K562 (cell line): Measurements from ENCODE around the gene IPP. TPM values are rescaled to one million over a fixed set of nuclear protein-coding genes. Genes with fewer than 3 reads are reported as not detected.

ENCODE experiments used
- AFF1 ChIP-seq, 2 experiments: fragments of 450-650 bp; IDR thresholded peaks; 2 replicates each; pipeline ENCODE4 v1.6.1; 2018; ENCODE audit warnings: mild to moderate bottlenecking in 2 of 2, low read depth in 1 of 2; ENCODE audit not compliant: partially characterized antibody in 2 of 2
- ARHGAP35 ChIP-seq: fragments of 450-650 bp; IDR thresholded peaks from 2 replicates; pipeline ENCODE4 v1.6.1; 2018; ENCODE audit not compliant: partially characterized antibody
- CXXC5 ChIP-seq: fragments of 250-450 bp; sonication (Bioruptor Pico); IDR thresholded peaks from 2 replicates; pipeline ENCODE4 v1.8.0; 2022; ENCODE audit warnings: inconsistent platforms, mild to moderate bottlenecking, moderate library complexity
- E4F1 ChIP-seq: fragments of 250-450 bp; sonication (Bioruptor Pico); IDR thresholded peaks from 2 replicates; pipeline ENCODE4 v1.5.0; 2021; ENCODE audit warnings: mild to moderate bottlenecking, borderline replicate concordance
- FOXK2 ChIP-seq, 2 experiments: fragments of 450-650 bp; IDR thresholded peaks in 1 of 2; conservative IDR thresholded peaks in 1 of 2; 2 replicates each; pipeline ENCODE4 v1.6.1; 2016; ENCODE audit warnings: low read depth in 2 of 2, mild to moderate bottlenecking in 1 of 2
- GTF2E2 ChIP-seq: fragments of 200-800 bp; sonication (Bioruptor generic); IDR thresholded peaks from 2 replicates; pipeline ENCODE4 v1.6.1; 2016; ENCODE audit warnings: missing genetic modification characterization, missing compliant biosample characterization
- HNRNPUL1 ChIP-seq: fragments of 200-400 bp; formaldehyde crosslinking; IDR thresholded peaks from 2 replicates; pipeline ENCODE4 v1.6.1; 2017; ENCODE audit warnings: low read length
- MAFF ChIP-seq: IDR thresholded peaks from 2 replicates; pipeline ENCODE4 v1.6.1; 2012; ENCODE audit warnings: low read length, improper control_type of control experiment
- MTA3 ChIP-seq: fragments of 450-650 bp; formaldehyde crosslinking; IDR thresholded peaks from 2 replicates; pipeline ENCODE4 v1.6.1; 2017; ENCODE audit warnings: mild to moderate bottlenecking, borderline replicate concordance
- NR2C1 ChIP-seq, 2 experiments: fragments of 450-650 bp; IDR thresholded peaks; 2 replicates each; pipeline ENCODE4 v1.6.1; 2017; ENCODE audit warnings: mild to moderate bottlenecking in 2 of 2, antibody characterized with exemption in 1 of 2, inconsistent platforms in 1 of 2, missing compliant biosample characterization in 1 of 2, missing genetic modification characterization in 1 of 2
- PKNOX1 ChIP-seq: fragments of 450-650 bp; IDR thresholded peaks from 2 replicates; pipeline ENCODE4 v1.6.1; 2016
- POLR2H ChIP-seq: IDR thresholded peaks from 2 replicates; pipeline ENCODE4 v1.6.1; 2016; ENCODE audit warnings: missing genetic modification characterization, low read depth, mild to moderate bottlenecking, control low read depth, missing compliant biosample characterization, moderate library complexity
- TAF1 ChIP-seq: IDR thresholded peaks from 2 replicates; pipeline ENCODE4 v1.6.1; 2011; ENCODE audit warnings: mild to moderate bottlenecking, low read length, moderate library complexity; ENCODE audit not compliant: insufficient read depth, control insufficient read depth, severe bottlenecking; ENCODE audit errors: extremely low read depth
- TAF9B ChIP-seq: fragments of 450-650 bp; IDR thresholded peaks from 2 replicates; pipeline ENCODE4 v1.6.1; 2018; ENCODE audit warnings: mild to moderate bottlenecking; ENCODE audit not compliant: partially characterized antibody
- TBL1XR1 ChIP-seq, 2 experiments: IDR thresholded peaks; 2 replicates each; pipeline ENCODE4 v1.6.1; 2012; ENCODE audit warnings: improper control_type of control experiment in 2 of 2, low read length in 2 of 2, mild to moderate bottlenecking in 1 of 2
- TCFL5 ChIP-seq: fragments of 250-450 bp; sonication (Bioruptor Pico); conservative IDR thresholded peaks from 2 replicates; pipeline ENCODE4 v1.6.1; 2021; ENCODE audit warnings: mild to moderate bottlenecking, moderate library complexity, matching md5 sums
- TFAM ChIP-seq: fragments of 250-450 bp; sonication (Bioruptor Pico); conservative IDR thresholded peaks from 2 replicates; pipeline ENCODE4 v1.5.0; 2021; ENCODE audit warnings: mild to moderate bottlenecking, moderate library complexity
- U2AF2 ChIP-seq: fragments of 200-400 bp; formaldehyde crosslinking; optimal IDR thresholded peaks from 2 replicates; pipeline ENCODE3; 2017; ENCODE audit warnings: low read depth, mild to moderate bottlenecking, low read length
- ZNF140 ChIP-seq: fragments of 250-450 bp; sonication (Bioruptor Pico); IDR thresholded peaks from 2 replicates; pipeline ENCODE4 v1.8.0; 2021; ENCODE audit warnings: moderate library complexity, mild to moderate bottlenecking, inconsistent platforms
- polyA plus RNA-seq, 8 experiments: library from polyadenylated mRNA; depleted of rRNA in 4 of 8; stranded (reverse) in 5 of 8; unstranded in 3 of 8; fragments of >200 nt; fragmentation: Nextera tagmentation in 2 of 8; fragmentation: Illumina TruSeq in 1 of 8; extraction: Ambion mirVana in 2 of 8; extraction: Trizol in 1 of 8; gene quantifications; 2 replicates each; pipeline versions ENCODE4 v1.2.1 to v1.2.3, GENCODE V29; 2011 to 2014; ENCODE audit warnings: inconsistent platforms in 1 of 8, missing spikeins in 1 of 8
- total RNA-seq, 7 experiments: library from RNA; depleted of rRNA in 6 of 7; stranded (reverse); fragments of >200 nt in 6 of 7; fragmentation: Illumina TruSeq in 2 of 7; extraction: Trizol in 2 of 7; gene quantifications; 2 replicates each; pipeline versions ENCODE4 v1.2.1 to v1.2.3, GENCODE V29; 2011 to 2021; ENCODE audit warnings: low replicate concordance in 1 of 7

IPP gene
- total and polyA plus RNA-seq, 9 of the 15 experiments (the other 6 are each of a cell fraction or from before 2014, with no cell fraction given): 6.9 to 15.1 (median 9.7) TPM

- TF ChIP-seq MAFF (peak; percentile 19; the same call in 1 of the 2 replicates), TAF9B (peak; percentile 97), NR2C1 (IDR thresholded peaks at IDR 0.05) (peak; percentile 75), NR2C1 (tag; IDR thresholded peaks at IDR 0.05) (peak; percentile 77), TCFL5 (CRISPR knock-in tag) (0 out of 2 replicates have a peak, but pooled peaks have one; percentile 59), TBL1XR1 (IDR thresholded peaks at IDR 0.05; ENCODE audit: low read length in 2 of 2) (peak; percentile 66 to 87; a peak in 2 of 4 replicates), TAF1 (peak; percentile 99), ZNF140 (no peak), CXXC5 (peak; percentile 60), MTA3 (peak; percentile 86; the same call in 1 of the 2 replicates), AFF1 (IDR thresholded peaks at IDR 0.05; ENCODE audit: low read depth in 1 of 2, partially characterized antibody in 2 of 2) (peak; percentile 45 to 72), E4F1 (CRISPR knock-in tag) (no peak), GTF2E2 (tag) (peak; percentile 99), TFAM (CRISPR knock-in tag) (no peak), U2AF2 (no peak), POLR2H (tag) (0 out of 2 replicates have a peak, but pooled peaks have one; percentile 71), ARHGAP35 (no peak), HNRNPUL1 (no peak), FOXK2 (conservative IDR thresholded peaks at IDR 0.05 in 1 of 2, IDR thresholded peaks at IDR 0.05 in 1 of 2; ENCODE audit: low read depth in 2 of 2) (peak; percentile 97 to 98), PKNOX1 (peak; percentile 70)
Measured at GRCh38 chr1:45687754-45688740, 62.4 kb downstream of the IPP start, which contains the start of gene TMEM69 (continued).
